Heart left ventricle (tissue), 16 donors: ENCODE measurements around the gene CD40. TPM values are rescaled to one million over a fixed set of nuclear protein-coding genes. Genes with fewer than 3 reads are reported as not detected.

Source experiments
- ATAC-seq, 4 donors: fragments of 200-7000 bp; cut with Tn5 transposase; one replicate each; pipeline ENCODE4 v1.9.1; 2020 to 2022; ENCODE audit warnings: moderate library complexity in 4 of 4, mild to moderate bottlenecking in 3 of 4, moderate number of reproducible peaks in 1 of 4
- DNase-seq, 5 donors: peaks; one replicate each; pipeline ENCODE4 v3.0.0-alpha.2; 2020
- H3K27ac ChIP-seq, 12 donors: fragments of 200-600 bp; sonication (generic) in 4 of 12; one replicate each; pipeline versions ENCODE4 v1.5.0 to v1.8.0; 2016 to 2022; ENCODE audit warnings: mild to moderate bottlenecking in 2 of 12
- H3K27me3 ChIP-seq, 9 donors: fragments of 200-600 bp; sonication (generic) in 2 of 9; one replicate each; pipeline versions ENCODE4 v1.5.1 to v1.8.0; 2016 to 2022; ENCODE audit warnings: mild to moderate bottlenecking in 3 of 9
- H3K36me3 ChIP-seq, 9 donors: fragments of 200-600 bp; sonication (generic) in 2 of 9; one replicate each; pipeline versions ENCODE4 v1.5.0 to v1.8.0; 2018 to 2022; ENCODE audit warnings: mild to moderate bottlenecking in 2 of 9
- H3K4me1 ChIP-seq, 12 donors: fragments of 200-600 bp; sonication (generic) in 4 of 12; one replicate each; pipeline versions ENCODE4 v1.5.0 to v1.8.0; 2016 to 2022; ENCODE audit warnings: mild to moderate bottlenecking in 3 of 12
- H3K4me3 ChIP-seq, 12 donors: fragments of 200-600 bp; sonication (generic) in 4 of 12; one replicate each; pipeline versions ENCODE4 v1.5.0 to v1.8.0; 2017 to 2022; ENCODE audit warnings: mild to moderate bottlenecking in 9 of 12, moderate library complexity in 4 of 12
- H3K9me3 ChIP-seq, 12 donors: fragments of 200-600 bp; sonication (generic) in 4 of 12; one replicate each; pipeline versions ENCODE4 v1.5.0 to v1.8.0; 2016 to 2022; ENCODE audit warnings: mild to moderate bottlenecking in 1 of 12
- CTCF ChIP-seq, 12 donors: fragments of 200-600 bp; sonication (generic) in 4 of 12; IDR thresholded peaks; one replicate each; pipeline versions ENCODE4 v1.5.0 to v1.8.0; 2018 to 2022; ENCODE audit warnings: antibody characterized with exemption in 12 of 12, mild to moderate bottlenecking in 5 of 12
- POLR2A ChIP-seq, 2 donors: fragments of 450-650 bp; IDR thresholded peaks; one replicate each; pipeline ENCODE4 v1.6.1; 2017; ENCODE audit warnings: antibody characterized with exemption in 2 of 2, mild to moderate bottlenecking in 2 of 2, moderate library complexity in 2 of 2
- WGBS, 4 donors: extraction: QIAGEN DNeasy Blood & Tissue Kit in 2 of 4; methylation state at CpG; one replicate each; pipeline versions ENCODE4 v1.1.5 to v1.1.7; 2013 to 2018; 5-methylcytosine and 5-hydroxymethylcytosine counted together
- intact Hi-C, 10 donors: fragments of 100-400 bp; cut with DNase I; formaldehyde crosslinking; loops; one replicate each; pipeline versions ENCODE4 v1.11.1 to v1.14.2; 2022
- polyA plus RNA-seq, 2 donors: library from polyadenylated mRNA; stranded (reverse); fragments of 200-250 nt; gene quantifications; one replicate each; pipeline ENCODE4 v1.2.3, GENCODE V29; 2013
- total RNA-seq, 9 donors: library from RNA; depleted of rRNA in 2 of 9; stranded (reverse); fragments of >200 nt in 2 of 9; fragmentation: NEBNext Ultra II Directional in 3 of 9; extraction: Animal tissue kit (Norgen Biotek cat#: 25700) in 3 of 9; gene quantifications; one replicate each; pipeline versions ENCODE4 v1.1.0 to v1.2.4, GENCODE V29; 2016 to 2023
- donor health status: ischemic (EF 13 %, LVEDD 7.1; RV severe dilation, severe dysfunction).
- donor health status: healthy with polysubstance abuse.
- donor health status: DM: no; HTN: yes; CAD: no.
- donor health status: DM: no; HTN: no; CAD: no.
- donor health status: ischemic (EF 25% LVEDD 6.9; RV normal size, moderate dysfunction).
- donor health status: ischemic (EF 25% LVEDD 5.7; RV mildly dilated, moderate dysfunction).
- donor health status: healthy.
- donor health status: DM: yes; HTN: yes; CAD: no.
- donor health status: ischemic (EF 35%, LVEDD 5.7; RV mildly dilated, moderate dysfunction).
- donor health status: nonischemic (EF 11% LVEDD 7.7; RV severe dilation, severe dysfunction).
- donor health status: DM: yes; HTN: yes; CAD: no.
- donor health status: PGD.
- donor health status: ischemic (EF 29% LVEDD 5.4; RV normal size, mild dysfunction).
- donor health status: nonischemic (EF 23%, LVEDD 6.1; RV moderate dilation, normal function).

The CD40 gene
- total and polyA plus RNA-seq, 11 donors, result 3.5 to 38.3 (median 5.5) TPM

GRCh38 chr20:46073024-46073423 lies 45.1 kb upstream of the CD40 start:
- Histone ChIP-seq H3K4me1 (peaks cover 0 to 12% (median 0%) of the 10 kb centered on the region in 12 donors), H3K27me3 (no peaks in the 10 kb centered on the region), H3K4me3 (no peak overlapping the region), H3K9me3 (no peaks in the 10 kb centered on the region), H3K27ac (no peak overlapping the region), H3K36me3 (peaks cover 0 to 76% (median 61%) of the 10 kb centered on the region in 9 donors)
- no peak for ATAC-seq
- WGBS, 4 donors, result 89 to 92% (median 92%) methylated on average over 4 of the region's 4 CpGs
- TF ChIP-seq POLR2A (IDR thresholded peaks at IDR 0.05) (no peak), CTCF (IDR thresholded peaks at IDR 0.05) (no peak)
- intact Hi-C loops, result loop anchor here in 1 of 10 donors (10.0 kb wide), 1 partner anchor 48 kb away; the partner anchor contains the start of gene SLC12A5
- no peak for DNase-seq

GRCh38 chr20:46073443-46073842 lies 44.7 kb upstream of the CD40 start:
- peaks cover 0 to 12% (median 0%) of the 10 kb centered on the region in 12 donors for H3K4me1 ChIP-seq
- DNase-seq (no peak), ATAC-seq (no peak)
- 58 to 69% (median 63%) methylated on average over 3 of the region's 3 CpGs for WGBS, 4 donors
- H3K4me3 ChIP-seq, result no peak overlapping the region
- H3K27me3 ChIP-seq, result no peaks in the 10 kb centered on the region
- peaks cover 0 to 76% (median 61%) of the 10 kb centered on the region in 9 donors for H3K36me3 ChIP-seq
- TF ChIP-seq POLR2A (IDR thresholded peaks at IDR 0.05) (no peak), CTCF (IDR thresholded peaks at IDR 0.05) (no peak)
- H3K9me3 ChIP-seq, result no peaks in the 10 kb centered on the region
- intact Hi-C loops, result loop anchor here in 1 of 10 donors (10.0 kb wide), 1 partner anchor 49 kb away; the partner anchor contains the start of gene SLC12A5
- H3K27ac ChIP-seq, result no peak overlapping the region

GRCh38 chr20:46074006-46074405 lies 44.1 kb upstream of the CD40 start:
- intact Hi-C loops, result loop anchor here in 1 of 10 donors (10.0 kb wide), 1 partner anchor 49 kb away; the partner anchor contains the start of gene SLC12A5
- Histone ChIP-seq H3K4me3 (no peak overlapping the region), H3K9me3 (no peaks in the 10 kb centered on the region), H3K27ac (no peak overlapping the region), H3K27me3 (no peaks in the 10 kb centered on the region), H3K36me3 (peaks cover 0 to 76% (median 61%) of the 10 kb centered on the region in 9 donors), H3K4me1 (peaks cover 0 to 12% (median 0%) of the 10 kb centered on the region in 12 donors)
- no peak for TF ChIP-seq CTCF (IDR thresholded peaks at IDR 0.05)
- no peak for TF ChIP-seq POLR2A (IDR thresholded peaks at IDR 0.05)
- DNase-seq (no peak), ATAC-seq (no peak)
- WGBS, 4 donors, result 70 to 79% (median 72%) methylated on average over 3 of the region's 3 CpGs

- TF ChIP-seq POLR2A (IDR thresholded peaks at IDR 0.05) (no peak), CTCF (IDR thresholded peaks at IDR 0.05) (no peak)
- no peak overlapping the region for H3K27ac ChIP-seq
- H3K27me3 ChIP-seq, result no peaks in the 10 kb centered on the region
- no peak for DNase-seq
- H3K4me3 ChIP-seq, result no peak overlapping the region
- peaks cover 0 to 22% (median 13%) of the 10 kb centered on the region in 12 donors for H3K4me1 ChIP-seq
- ATAC-seq, result no peak
- WGBS, 4 donors, result 82 to 92% (median 87%) methylated on average over 7 of the region's 7 CpGs
- intact Hi-C loops, result loop anchor here in 1 of 10 donors (10.0 kb wide), 1 partner anchor 52 kb away; the partner anchor contains the start of gene SLC12A5
- no peaks in the 10 kb centered on the region for H3K9me3 ChIP-seq
- H3K36me3 ChIP-seq, result peaks cover 0 to 67% (median 53%) of the 10 kb centered on the region in 9 donors
Measured at GRCh38 chr20:46076806-46077205, 41.3 kb upstream of the CD40 start.
